K562 (cell line): ENCODE data around the gene PPIA. TPM values are rescaled to one million over a fixed set of nuclear protein-coding genes. Genes with fewer than 3 reads are reported as not detected.

Experiments used
- CBX8 ChIP-seq: fragments of 200-600 bp; sonication (generic); IDR thresholded peaks from 2 replicates; pipeline ENCODE4 v1.6.1; 2012; ENCODE audit warnings: borderline replicate concordance, mixed run types, low read depth, mild to moderate bottlenecking, moderate library complexity, mixed read lengths, low read length, control low read depth, inconsistent platforms; ENCODE audit not compliant: poor library complexity, severe bottlenecking; ENCODE audit errors: extremely low read depth
- CHD7 ChIP-seq: fragments of 200-600 bp; sonication (generic); IDR thresholded peaks from one replicate; pipeline ENCODE4 v1.6.1; 2012; ENCODE audit warnings: mild to moderate bottlenecking, low read depth, low read length, inconsistent platforms
- EP300 ChIP-seq: IDR thresholded peaks from 2 replicates; pipeline ENCODE4 v1.6.1; 2012; ENCODE audit warnings: low read length, improper control_type of control experiment
- HDAC8 ChIP-seq: fragments of 450-650 bp; IDR thresholded peaks from 2 replicates; pipeline ENCODE4 v1.6.1; 2016; ENCODE audit warnings: mild to moderate bottlenecking, missing genetic modification characterization, moderate library complexity, missing compliant biosample characterization
- ID3 ChIP-seq, 2 experiments: fragments of 250-450 bp in 1 of 2; fragments of 450-650 bp in 1 of 2; sonication (Bioruptor Pico) in 1 of 2; IDR thresholded peaks; 2 replicates each; pipeline versions ENCODE4 v1.6.1 to v1.8.0; 2016 to 2021; ENCODE audit warnings: mild to moderate bottlenecking in 2 of 2, moderate library complexity in 2 of 2, missing compliant biosample characterization in 1 of 2, missing genetic modification characterization in 1 of 2
- KAT8 ChIP-seq: fragments of 450-650 bp; IDR thresholded peaks from 2 replicates; pipeline ENCODE4 v1.6.1; 2016; ENCODE audit warnings: low read depth, mild to moderate bottlenecking
- NRF1 ChIP-seq, 2 experiments: fragments of 450-650 bp; IDR thresholded peaks in 1 of 2; conservative IDR thresholded peaks in 1 of 2; 2 replicates each; pipeline ENCODE4 v1.6.1; 2014; ENCODE audit warnings: mild to moderate bottlenecking in 2 of 2
- NUFIP1 ChIP-seq: fragments of 450-650 bp; IDR thresholded peaks from 2 replicates; pipeline ENCODE4 v1.6.1; 2018; ENCODE audit not compliant: partially characterized antibody
- RFX5 ChIP-seq: IDR thresholded peaks from 2 replicates; pipeline ENCODE4 v1.6.1; 2011; ENCODE audit warnings: low read depth, mild to moderate bottlenecking, improper control_type of control experiment, low read length
- TCF3 ChIP-seq: sonication (generic); formaldehyde crosslinking; IDR thresholded peaks from 2 replicates; pipeline ENCODE4 v1.4.0; 2020; ENCODE audit warnings: mild to moderate bottlenecking, missing genetic modification reagents
- ZKSCAN3 ChIP-seq: fragments of 250-450 bp; sonication (Bioruptor Pico); IDR thresholded peaks from 2 replicates; pipeline ENCODE4 v1.4.0; 2020
- ZNF24 ChIP-seq: fragments of 450-650 bp; IDR thresholded peaks from 2 replicates; pipeline ENCODE4 v1.6.1; 2016
- ZNF324 ChIP-seq: fragments of 250-450 bp; sonication (Bioruptor Pico); IDR thresholded peaks from 2 replicates; pipeline ENCODE4 v1.4.0; 2020; ENCODE audit warnings: mild to moderate bottlenecking
- polyA plus RNA-seq, 8 experiments: library from polyadenylated mRNA; depleted of rRNA in 4 of 8; stranded (reverse) in 5 of 8; unstranded in 3 of 8; fragments of >200 nt; fragmentation: Nextera tagmentation in 2 of 8; fragmentation: Illumina TruSeq in 1 of 8; extraction: Ambion mirVana in 2 of 8; extraction: Trizol in 1 of 8; gene quantifications; 2 replicates each; pipeline versions ENCODE4 v1.2.1 to v1.2.3, GENCODE V29; 2011 to 2014; ENCODE audit warnings: inconsistent platforms in 1 of 8, missing spikeins in 1 of 8
- total RNA-seq, 7 experiments: library from RNA; depleted of rRNA in 6 of 7; stranded (reverse); fragments of >200 nt in 6 of 7; fragmentation: Illumina TruSeq in 2 of 7; extraction: Trizol in 2 of 7; gene quantifications; 2 replicates each; pipeline versions ENCODE4 v1.2.1 to v1.2.3, GENCODE V29; 2011 to 2021; ENCODE audit warnings: low replicate concordance in 1 of 7

The PPIA gene
- total and polyA plus RNA-seq, 9 of the 15 experiments (the other 6 are each of a cell fraction or from before 2014, with no cell fraction given): 2,583 to 7,504 (median 3,973) TPM

- no peak for TF ChIP-seq CHD7
- no peak for TF ChIP-seq ZNF24
- no peak for TF ChIP-seq ZNF324 (CRISPR knock-in tag)
- peak; percentile 92 to 93 for TF ChIP-seq NRF1 (conservative IDR thresholded peaks at IDR 0.05 in 1 of 2, IDR thresholded peaks at IDR 0.05 in 1 of 2)
- TF ChIP-seq ID3 (CRISPR knock-in tag; IDR thresholded peaks at IDR 0.05): no peak
- peak; percentile 79; the same call in 1 of the 2 replicates for TF ChIP-seq ID3 (tag; IDR thresholded peaks at IDR 0.05)
- no peak for TF ChIP-seq HDAC8 (tag)
- peak; percentile 52; the same call in 1 of the 2 replicates for TF ChIP-seq RFX5
- peak; percentile 87 for TF ChIP-seq KAT8
- TF ChIP-seq NUFIP1: no peak
- TF ChIP-seq ZKSCAN3: no peak
- TF ChIP-seq CBX8: no peak
- no peak for TF ChIP-seq TCF3 (CRISPR knock-in tag)
- TF ChIP-seq EP300: no peak
Observed at GRCh38 chr7:44796504-44797328, at the start of gene PPIA (continued).
